HEK293 (cell line): Measurements from ENCODE around the gene SPACA5.
A peak's percentile ranks its signal among the peaks of the same experiment; 100 is the strongest.

Experiments
- CTCF ChIA-PET: fragments of 350-600 bp; formaldehyde crosslinking; extraction: SDS; loops from one replicate; lab custom pipeline; 2021; ENCODE audit warnings: antibody characterized with exemption; lab: Yijun Ruan, JAX
- POLR2A ChIA-PET: fragments of 300-600 bp; formaldehyde crosslinking; extraction: SDS; loops from one replicate; lab custom pipeline; 2020; ENCODE audit warnings: antibody characterized with exemption, inconsistent platforms; lab: Yijun Ruan, JAX
- H3K27ac ChIP-seq: fragments of 200-500 bp; sonication (Bioruptor generic); 2 replicates; pipeline ENCODE4 v1.5.1; 2014; ENCODE audit warnings: low read depth, low read length, control low read depth, inconsistent platforms; ENCODE audit errors: extremely low read depth
- H3K36me3 ChIP-seq, 2 experiments: fragments of 200-500 bp in 1 of 2; sonication (Bioruptor generic) in 1 of 2; 1 replicate in 1 of 2; 2 replicates in 1 of 2; pipeline ENCODE4 v1.5.1; 2014 to 2017; ENCODE audit warnings: inconsistent platforms in 2 of 2, low read length in 2 of 2; ENCODE audit not compliant: control insufficient read depth in 2 of 2, insufficient read depth in 1 of 2
- H3K4me1 ChIP-seq: fragments of 200-500 bp; sonication (Bioruptor generic); 2 replicates; pipeline ENCODE4 v1.5.1; 2014; ENCODE audit warnings: mild to moderate bottlenecking, low read length, inconsistent platforms; ENCODE audit not compliant: control insufficient read depth, insufficient read depth
- H3K4me3 ChIP-seq: 2 replicates; pipeline ENCODE4 v1.5.1; 2011; ENCODE audit warnings: low read depth, mild to moderate bottlenecking, control low read depth, low read length, moderate library complexity
- H3K9me3 ChIP-seq: fragments of 200-500 bp; sonication (Bioruptor generic); 2 replicates; pipeline ENCODE4 v1.5.1; 2014; ENCODE audit warnings: low read depth, low read length, inconsistent platforms; ENCODE audit not compliant: control insufficient read depth, insufficient read depth
- GLIS2 ChIP-seq: fragments of 450-650 bp; formaldehyde crosslinking; IDR thresholded peaks from 2 replicates; pipeline ENCODE4 v1.5.1; 2016; ENCODE audit warnings: missing biosample characterization, missing genetic modification characterization
- HOXC10 ChIP-seq: sonication (generic); formaldehyde crosslinking; IDR thresholded peaks from 2 replicates; pipeline ENCODE4 v1.8.1; 2023; ENCODE audit warnings: mild to moderate bottlenecking, missing genetic modification reagents
- KLF10 ChIP-seq: fragments of 450-650 bp; IDR thresholded peaks from 2 replicates; pipeline ENCODE4 v1.5.1; 2018; ENCODE audit warnings: missing biosample characterization, mild to moderate bottlenecking, missing genetic modification characterization
- PRDM1 ChIP-seq: fragments of 450-650 bp; formaldehyde crosslinking; IDR thresholded peaks from 2 replicates; pipeline ENCODE4; 2016; ENCODE audit warnings: missing biosample characterization, missing genetic modification characterization
- SALL2 ChIP-seq: fragments of 450-650 bp; formaldehyde crosslinking; IDR thresholded peaks from 2 replicates; pipeline ENCODE4 v1.5.0; 2017; ENCODE audit warnings: missing biosample characterization, mild to moderate bottlenecking, missing genetic modification characterization, borderline replicate concordance
- SCRT2 ChIP-seq: fragments of 450-650 bp; formaldehyde crosslinking; IDR thresholded peaks from 2 replicates; pipeline ENCODE4 v1.5.1; 2016; ENCODE audit warnings: missing biosample characterization, missing genetic modification characterization
- SETDB1 ChIP-seq: IDR thresholded peaks from one replicate; pipeline ENCODE4 v1.6.1; 2017; ENCODE audit warnings: mild to moderate bottlenecking, low read length, moderate library complexity, mixed read lengths; ENCODE audit not compliant: insufficient read length
- SP3 ChIP-seq: fragments of 450-650 bp; formaldehyde crosslinking; IDR thresholded peaks from 2 replicates; pipeline ENCODE4 v1.5.1; 2016; ENCODE audit warnings: missing biosample characterization, missing genetic modification characterization
- ZBTB1 ChIP-seq: fragments of 450-650 bp; formaldehyde crosslinking; IDR thresholded peaks from 2 replicates; pipeline ENCODE4 v1.5.1; 2016; ENCODE audit warnings: missing biosample characterization, missing genetic modification characterization
- ZBTB48 ChIP-seq: fragments of 450-650 bp; formaldehyde crosslinking; IDR thresholded peaks from 2 replicates; pipeline ENCODE4 v1.5.1; 2016; ENCODE audit warnings: missing biosample characterization, missing genetic modification characterization
- ZNF133 ChIP-seq: fragments of 450-650 bp; formaldehyde crosslinking; IDR thresholded peaks from 2 replicates; pipeline ENCODE4 v1.5.1; 2016; ENCODE audit warnings: missing biosample characterization, missing genetic modification characterization
- ZNF394 ChIP-seq: fragments of 450-650 bp; formaldehyde crosslinking; IDR thresholded peaks from 2 replicates; pipeline ENCODE4 v1.5.1; 2016; ENCODE audit warnings: missing biosample characterization, missing genetic modification characterization, mild to moderate bottlenecking, moderate library complexity, borderline replicate concordance
- ZNF433 ChIP-seq: fragments of 450-650 bp; formaldehyde crosslinking; IDR thresholded peaks from 2 replicates; pipeline ENCODE4 v1.5.1; 2016; ENCODE audit warnings: missing biosample characterization, missing genetic modification characterization, low read depth
- ZNF48 ChIP-seq: fragments of 450-650 bp; formaldehyde crosslinking; IDR thresholded peaks from 2 replicates; pipeline ENCODE4 v1.5.1; 2016; ENCODE audit warnings: missing biosample characterization, missing genetic modification characterization
- ZNF518A ChIP-seq: fragments of 450-650 bp; formaldehyde crosslinking; conservative IDR thresholded peaks from 2 replicates; pipeline ENCODE4 v1.5.1; 2016; ENCODE audit warnings: low read depth, missing biosample characterization, missing genetic modification characterization
- ZNF558 ChIP-seq: fragments of 450-650 bp; formaldehyde crosslinking; IDR thresholded peaks from 2 replicates; pipeline ENCODE4 v1.5.1; 2016; ENCODE audit warnings: missing biosample characterization, missing genetic modification characterization
- ZNF600 ChIP-seq: fragments of 450-650 bp; formaldehyde crosslinking; IDR thresholded peaks from 2 replicates; pipeline ENCODE4 v1.5.1; 2016; ENCODE audit warnings: missing biosample characterization, missing genetic modification characterization
- ZNF654 ChIP-seq: fragments of 450-650 bp; formaldehyde crosslinking; IDR thresholded peaks from 2 replicates; pipeline ENCODE4 v1.5.1; 2016; ENCODE audit warnings: low read depth, missing biosample characterization, missing genetic modification characterization
- ZNF837 ChIP-seq: fragments of 450-650 bp; formaldehyde crosslinking; IDR thresholded peaks from 2 replicates; pipeline ENCODE4 v1.5.1; 2016; ENCODE audit warnings: missing biosample characterization, missing genetic modification characterization
- TF ChIP-seq, protein P1 (sequence below): fragments of 450-650 bp; formaldehyde crosslinking; IDR thresholded peaks from 2 replicates; pipeline ENCODE4 v1.5.1; 2016; ENCODE audit warnings: missing biosample characterization, missing genetic modification characterization
- TF ChIP-seq, protein P2 (sequence below): fragments of 450-650 bp; formaldehyde crosslinking; IDR thresholded peaks from 2 replicates; pipeline ENCODE4 v1.5.1; 2016; ENCODE audit warnings: missing biosample characterization, missing genetic modification characterization
- TF ChIP-seq, protein P3 (sequence below): fragments of 450-650 bp; formaldehyde crosslinking; IDR thresholded peaks from 2 replicates; pipeline ENCODE4 v1.5.1; 2016; ENCODE audit warnings: missing biosample characterization, missing genetic modification characterization

Gene SPACA5

GRCh38 chrX:48022100-48022499 is 15.3 kb downstream of the SPACA5 start:
- CTCF ChIA-PET: no interaction called here
- H3K4me3 ChIP-seq: no peak overlapping the region
- no peak overlapping the region for H3K27ac ChIP-seq
- TF ChIP-seq SP3 (no peak), SETDB1 (peak; percentile 19)
- TF ChIP-seq, all 188 proteins: peak for 1
- no peaks in the 10 kb centered on the region for H3K36me3 ChIP-seq
- H3K4me1 ChIP-seq: no peaks in the 10 kb centered on the region
- H3K9me3 ChIP-seq: no peaks in the 10 kb centered on the region
- POLR2A ChIA-PET: no interaction called here

- H3K4me1 ChIP-seq: no peaks in the 10 kb centered on the region
- no peak overlapping the region for H3K27ac ChIP-seq
- ChIA-PET POLR2A (no interaction called here), CTCF (interaction anchor here (1.0 to 1.1 kb wide), 2 partner anchors 62 to 191 kb away, joined by 3 to 4 read pairs; no protein-coding TSS in a partner anchor)
- H3K9me3 ChIP-seq: no peaks in the 10 kb centered on the region
- TF ChIP-seq ZNF433 (tag by site-specific recombination): no peak
- TF ChIP-seq HOXC10: no peak
- TF ChIP-seq KLF10 (tag by site-specific recombination): no peak
- no peak for TF ChIP-seq SCRT2 (tag by site-specific recombination)
- TF ChIP-seq ZNF518A (tag by site-specific recombination): no peak
- no peak for TF ChIP-seq ZNF48 (tag by site-specific recombination)
- TF ChIP-seq, protein P1, sequence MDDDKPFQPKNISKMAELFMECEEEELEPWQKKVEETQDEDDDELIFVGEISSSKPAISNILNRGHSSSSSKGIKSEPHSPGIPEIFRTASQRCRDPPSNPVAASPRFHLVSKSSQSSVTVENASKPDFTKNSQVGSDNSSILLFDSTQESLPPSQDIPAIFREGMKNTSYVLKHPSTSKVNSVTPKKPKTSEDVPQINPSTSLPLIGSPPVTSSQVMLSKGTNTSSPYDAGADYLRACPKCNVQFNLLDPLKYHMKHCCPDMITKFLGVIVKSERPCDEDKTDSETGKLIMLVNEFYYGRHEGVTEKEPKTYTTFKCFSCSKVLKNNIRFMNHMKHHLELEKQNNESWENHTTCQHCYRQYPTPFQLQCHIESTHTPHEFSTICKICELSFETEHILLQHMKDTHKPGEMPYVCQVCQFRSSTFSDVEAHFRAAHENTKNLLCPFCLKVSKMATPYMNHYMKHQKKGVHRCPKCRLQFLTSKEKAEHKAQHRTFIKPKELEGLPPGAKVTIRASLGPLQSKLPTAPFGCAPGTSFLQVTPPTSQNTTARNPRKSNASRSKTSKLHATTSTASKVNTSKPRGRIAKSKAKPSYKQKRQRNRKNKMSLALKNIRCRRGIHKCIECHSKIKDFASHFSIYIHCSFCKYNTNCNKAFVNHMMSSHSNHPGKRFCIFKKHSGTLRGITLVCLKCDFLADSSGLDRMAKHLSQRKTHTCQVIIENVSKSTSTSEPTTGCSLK (tag by site-specific recombination): no peak
- TF ChIP-seq ZBTB1 (tag by site-specific recombination): no peak
- TF ChIP-seq ZNF394 (tag by site-specific recombination): no peak
- TF ChIP-seq SALL2 (tag by site-specific recombination): no peak
- TF ChIP-seq ZNF558 (tag by site-specific recombination): no peak
- TF ChIP-seq ZNF837 (tag by site-specific recombination): no peak
- TF ChIP-seq, all 188 proteins: peak for 0
- H3K4me3 ChIP-seq: no peak overlapping the region
- H3K36me3 ChIP-seq: no peaks in the 10 kb centered on the region
Observed at GRCh38 chrX:48022738-48023137, 15.9 kb downstream of the SPACA5 start.

DNA sequence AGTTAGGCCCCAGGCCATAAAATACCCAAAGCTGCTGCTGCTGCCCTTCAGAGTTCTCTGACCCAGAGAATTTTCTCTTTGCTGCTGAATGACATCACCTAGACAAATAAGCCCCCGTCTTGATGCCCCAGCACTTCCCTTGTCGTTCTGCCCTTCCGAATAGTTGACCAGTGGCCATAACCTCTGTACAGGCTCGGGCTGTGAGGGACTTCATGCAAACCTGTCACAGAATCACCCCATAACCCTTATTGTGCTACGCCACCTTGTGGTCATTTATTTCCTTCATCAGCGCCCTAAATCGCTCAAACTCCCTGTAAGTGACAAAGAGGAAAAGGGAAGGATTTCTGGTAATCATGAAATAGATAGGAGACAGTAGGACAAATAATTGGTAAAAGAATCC is 18.8 kb downstream of the SPACA5 start:
- ChIA-PET POLR2A (no interaction called here), CTCF (interaction anchor here (0.6 to 5.3 kb wide), 5 partner anchors 124 to 195 kb away, joined by 3 to 41 read pairs (median 10); partner anchors contain the start of gene ZNF81)
- no peaks in the 10 kb centered on the region for H3K36me3 ChIP-seq
- H3K9me3 ChIP-seq: no peaks in the 10 kb centered on the region
- no peak overlapping the region for H3K27ac ChIP-seq
- H3K4me1 ChIP-seq: no peaks in the 10 kb centered on the region
- H3K4me3 ChIP-seq: no peak overlapping the region
- TF ChIP-seq ZNF133 (tag by site-specific recombination) (no peak), GLIS2 (tag by site-specific recombination) (no peak), ZNF600 (tag by site-specific recombination) (0 out of 2 replicates have a peak, but pooled peaks have one; percentile 33), ZNF558 (tag by site-specific recombination) (no peak), ZNF654 (peak; percentile 74), PRDM1 (tag by site-specific recombination) (no peak), ZBTB48 (tag by site-specific recombination) (0 out of 2 replicates have a peak, but pooled peaks have one; percentile 48)
- TF ChIP-seq, protein P2, sequence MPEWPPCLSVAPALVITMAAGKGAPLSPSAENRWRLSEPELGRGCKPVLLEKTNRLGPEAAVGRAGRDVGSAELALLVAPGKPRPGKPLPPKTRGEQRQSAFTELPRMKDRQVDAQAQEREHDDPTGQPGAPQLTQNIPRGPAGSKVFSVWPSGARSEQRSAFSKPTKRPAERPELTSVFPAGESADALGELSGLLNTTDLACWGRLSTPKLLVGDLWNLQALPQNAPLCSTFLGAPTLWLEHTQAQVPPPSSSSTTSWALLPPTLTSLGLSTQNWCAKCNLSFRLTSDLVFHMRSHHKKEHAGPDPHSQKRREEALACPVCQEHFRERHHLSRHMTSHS (tag by site-specific recombination): no peak
- TF ChIP-seq, protein P3, sequence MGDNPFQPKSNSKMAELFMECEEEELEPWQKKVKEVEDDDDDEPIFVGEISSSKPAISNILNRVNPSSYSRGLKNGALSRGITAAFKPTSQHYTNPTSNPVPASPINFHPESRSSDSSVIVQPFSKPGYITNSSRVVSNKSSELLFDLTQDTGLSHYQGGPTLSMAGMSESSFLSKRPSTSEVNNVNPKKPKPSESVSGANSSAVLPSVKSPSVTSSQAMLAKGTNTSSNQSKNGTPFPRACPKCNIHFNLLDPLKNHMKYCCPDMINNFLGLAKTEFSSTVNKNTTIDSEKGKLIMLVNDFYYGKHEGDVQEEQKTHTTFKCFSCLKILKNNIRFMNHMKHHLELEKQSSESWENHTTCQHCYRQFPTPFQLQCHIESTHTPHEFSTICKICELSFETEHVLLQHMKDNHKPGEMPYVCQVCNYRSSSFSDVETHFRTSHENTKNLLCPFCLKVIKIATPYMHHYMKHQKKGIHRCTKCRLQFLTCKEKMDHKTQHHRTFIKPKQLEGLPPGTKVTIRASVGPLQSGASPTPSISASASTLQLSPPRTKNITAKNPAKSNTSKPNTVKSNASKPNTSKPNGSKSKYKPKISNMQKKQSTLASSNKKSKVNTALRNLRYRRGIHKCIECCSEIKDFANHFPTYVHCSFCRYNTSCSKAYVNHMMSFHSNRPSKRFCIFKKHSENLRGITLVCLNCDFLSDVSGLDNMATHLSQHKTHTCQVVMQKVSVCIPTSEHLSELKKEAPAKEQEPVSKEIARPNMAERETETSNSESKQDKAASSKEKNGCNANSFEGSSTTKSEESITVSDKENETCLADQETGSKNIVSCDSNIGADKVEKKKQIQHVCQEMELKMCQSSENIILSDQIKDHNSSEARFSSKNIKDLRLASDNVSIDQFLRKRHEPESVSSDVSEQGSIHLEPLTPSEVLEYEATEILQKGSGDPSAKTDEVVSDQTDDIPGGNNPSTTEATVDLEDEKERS (tag by site-specific recombination): no peak
